IPS-18a (cell line): ENCODE measurements around the gene PAQR9.

Experiments used
- H3K27ac ChIP-seq: one replicate; pipeline ENCODE4 v1.5.1; 2013; ENCODE audit warnings: low read length
- H3K27me3 ChIP-seq: one replicate; pipeline ENCODE4 v1.6.1; 2013; ENCODE audit warnings: mild to moderate bottlenecking, low read length; ENCODE audit not compliant: control insufficient read depth, insufficient read depth
- H3K36me3 ChIP-seq: one replicate; pipeline ENCODE4 v1.6.1; 2013; ENCODE audit warnings: low read depth, low read length; ENCODE audit not compliant: control insufficient read depth
- H3K4me1 ChIP-seq: one replicate; pipeline ENCODE4 v1.6.1; 2013; ENCODE audit warnings: low read depth, low read length; ENCODE audit not compliant: control insufficient read depth
- H3K4me3 ChIP-seq: one replicate; pipeline ENCODE4 v1.5.1; 2013; ENCODE audit warnings: low read length
- H3K9ac ChIP-seq: one replicate; pipeline ENCODE4 v1.6.1; 2013; ENCODE audit warnings: mild to moderate bottlenecking, low read length, moderate library complexity
- H3K9me3 ChIP-seq: one replicate; pipeline ENCODE4 v1.6.1; 2013; ENCODE audit warnings: low read depth, low read length; ENCODE audit not compliant: control insufficient read depth

Gene PAQR9, protein sequence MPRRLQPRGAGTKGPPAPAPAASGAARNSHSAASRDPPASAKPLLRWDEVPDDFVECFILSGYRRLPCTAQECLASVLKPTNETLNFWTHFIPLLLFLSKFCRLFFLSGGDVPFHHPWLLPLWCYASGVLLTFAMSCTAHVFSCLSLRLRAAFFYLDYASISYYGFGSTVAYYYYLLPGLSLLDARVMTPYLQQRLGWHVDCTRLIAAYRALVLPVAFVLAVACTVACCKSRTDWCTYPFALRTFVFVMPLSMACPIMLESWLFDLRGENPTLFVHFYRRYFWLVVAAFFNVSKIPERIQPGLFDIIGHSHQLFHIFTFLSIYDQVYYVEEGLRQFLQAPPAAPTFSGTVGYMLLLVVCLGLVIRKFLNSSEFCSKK

DNA sequence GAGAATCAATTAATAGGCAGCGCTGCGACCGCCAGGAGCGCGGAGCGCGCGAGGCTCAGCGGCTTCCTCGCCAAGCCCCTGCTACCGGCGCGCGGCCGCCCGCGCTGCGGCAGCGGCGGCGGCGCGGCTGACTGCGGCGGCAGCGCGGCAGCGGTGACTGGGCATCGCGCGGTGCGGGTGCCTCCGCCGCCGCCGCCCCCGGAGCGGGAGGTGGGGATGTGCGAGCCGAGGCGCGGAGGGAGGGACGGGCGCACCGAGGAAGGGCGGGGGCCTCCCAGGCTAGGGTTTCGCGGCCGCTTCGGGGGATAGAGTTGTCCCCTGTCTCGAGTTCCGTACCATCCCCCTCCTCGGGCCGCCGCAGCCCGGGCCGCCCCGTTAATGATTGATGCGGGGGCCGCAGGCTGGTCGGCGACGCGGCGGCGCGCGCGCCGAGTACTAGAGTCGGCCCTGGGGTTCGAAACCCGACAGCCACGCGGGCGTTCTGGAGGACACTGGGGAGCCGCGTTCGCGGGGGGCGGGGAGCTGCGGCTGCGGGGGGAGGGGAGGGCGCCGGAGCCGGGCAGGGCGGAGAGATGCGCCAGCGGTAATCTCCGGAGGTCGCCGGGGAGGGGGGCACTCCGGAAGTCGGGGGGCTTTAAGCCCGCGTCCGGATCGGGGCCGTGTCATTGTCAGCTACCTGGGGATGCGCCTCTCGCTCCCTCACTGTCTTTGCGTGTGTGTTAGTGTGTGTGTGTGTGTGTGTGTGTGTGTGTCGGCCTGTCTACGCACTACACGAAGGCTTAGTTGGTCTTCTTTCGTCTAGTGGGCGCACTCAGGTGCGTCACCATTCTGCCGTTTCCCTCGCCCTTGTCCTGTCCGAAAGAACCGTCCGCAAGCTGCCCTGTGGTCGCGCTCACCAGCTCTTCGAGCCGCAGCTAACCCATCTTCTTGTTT is at the start of gene PAQR9:
Gene PAQR9 (minus strand): TSS at position 159 of the 933 bp plus-strand sequence. CDS start 338 bp downstream, outside the sequence.
- Histone ChIP-seq H3K4me1 (no peaks in the 10 kb centered on the region), H3K4me3 (peak within 1 kb of the TSS; percentile 60), H3K9ac (peak within 1 kb of the TSS; percentile 49), H3K27me3 (peaks cover 41% of the 10 kb centered on the region), H3K36me3 (no peaks in the 10 kb centered on the region), H3K9me3 (no peaks in the 10 kb centered on the region), H3K27ac (no peak within 1 kb of the TSS)

DNA sequence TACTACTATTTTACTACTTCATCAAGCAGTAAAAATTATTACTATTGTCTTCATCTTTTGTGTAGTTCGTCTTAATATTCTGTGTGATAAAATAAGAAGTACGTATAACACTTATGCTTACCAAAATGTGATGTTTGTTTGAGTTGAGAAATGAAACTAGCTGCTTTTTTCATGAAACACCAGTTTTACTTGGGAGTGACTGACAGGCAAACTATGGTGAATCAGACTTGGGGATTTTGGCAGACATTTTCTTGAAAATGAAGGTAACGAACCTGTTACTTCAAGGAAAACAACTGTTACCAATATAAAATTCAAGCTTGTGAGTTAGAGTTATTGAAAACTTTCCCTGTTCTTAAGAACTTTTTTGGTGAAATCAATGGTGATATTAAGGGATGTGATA is 48.2 kb upstream of the PAQR9 start:
- Histone ChIP-seq H3K27me3 (no peaks in the 10 kb centered on the region), H3K27ac (no peak overlapping the region), H3K9ac (no peak overlapping the region), H3K4me1 (no peaks in the 10 kb centered on the region), H3K9me3 (no peaks in the 10 kb centered on the region), H3K36me3 (peaks cover 41% of the 10 kb centered on the region), H3K4me3 (no peak overlapping the region)

DNA sequence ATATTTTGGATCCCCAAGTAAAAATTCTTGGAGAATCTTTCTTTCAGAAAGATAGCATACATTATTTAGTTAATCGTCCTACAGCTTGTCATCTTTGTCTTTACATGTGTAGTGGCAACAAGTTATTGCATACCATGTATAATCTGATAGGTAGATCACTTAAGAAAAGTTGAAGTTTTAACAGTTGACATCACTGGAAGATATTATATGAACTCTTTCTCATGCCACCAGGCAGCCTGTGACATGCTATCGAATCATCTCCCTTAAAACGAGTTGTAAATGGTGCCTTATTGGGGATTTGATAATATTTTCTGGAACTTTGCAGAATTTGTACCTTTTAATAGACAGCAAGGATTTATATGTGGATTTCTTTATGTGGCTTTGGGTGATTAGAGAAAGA is 46.5 kb upstream of the PAQR9 start:
- H3K27me3 ChIP-seq, result no peaks in the 10 kb centered on the region
- no peaks in the 10 kb centered on the region for H3K9me3 ChIP-seq
- H3K4me3 ChIP-seq, result no peak overlapping the region
- H3K27ac ChIP-seq, result no peak overlapping the region
- peaks cover 26% of the 10 kb centered on the region for H3K36me3 ChIP-seq
- no peak overlapping the region for H3K9ac ChIP-seq
- H3K4me1 ChIP-seq, result no peaks in the 10 kb centered on the region

DNA sequence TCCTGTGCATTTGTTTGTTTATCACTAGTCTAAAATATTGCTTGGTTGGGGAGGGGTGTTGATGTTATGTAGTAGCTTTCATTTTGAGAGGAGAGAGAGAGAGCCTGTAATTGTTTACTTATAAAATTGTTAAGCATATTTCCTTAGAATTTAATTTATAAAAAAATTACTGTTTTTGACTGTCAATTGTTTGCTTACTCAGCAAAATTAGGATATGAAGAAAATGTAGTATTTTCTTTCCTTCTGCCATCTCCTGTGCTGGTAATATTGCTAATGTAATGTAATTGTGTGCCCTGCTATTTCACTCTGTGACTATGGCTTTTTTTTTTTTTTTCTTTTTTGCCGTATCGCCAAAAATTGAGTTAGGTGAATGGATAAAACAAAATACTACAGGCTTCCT is 41.3 kb upstream of the PAQR9 start:
- no peaks in the 10 kb centered on the region for H3K36me3 ChIP-seq
- no peaks in the 10 kb centered on the region for H3K9me3 ChIP-seq
- no peak overlapping the region for H3K27ac ChIP-seq
- H3K9ac ChIP-seq, result no peak overlapping the region
- H3K27me3 ChIP-seq, result no peaks in the 10 kb centered on the region
- no peak overlapping the region for H3K4me3 ChIP-seq
- H3K4me1 ChIP-seq, result peaks cover 10% of the 10 kb centered on the region

DNA sequence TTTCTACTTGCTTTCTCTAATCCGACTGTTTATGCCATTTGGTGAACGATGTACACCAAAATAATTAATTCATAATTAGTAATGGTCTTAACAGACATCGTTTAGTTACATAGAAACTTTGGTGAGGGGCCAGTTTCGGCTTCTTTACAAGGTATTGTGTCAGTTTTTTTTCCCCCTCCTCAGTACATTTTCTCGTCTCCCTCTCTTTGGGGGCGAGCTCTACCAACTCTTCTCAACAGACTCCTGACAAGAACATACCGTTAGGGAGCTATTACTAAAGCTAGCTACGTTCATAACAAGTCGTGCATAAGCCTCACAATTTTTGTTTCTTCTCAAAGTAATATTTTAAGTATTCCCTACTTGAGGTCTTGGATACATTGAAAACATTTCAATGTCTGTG is 39.3 kb upstream of the PAQR9 start:
- no peaks in the 10 kb centered on the region for H3K27me3 ChIP-seq
- peak overlapping the region; percentile 85 for H3K4me3 ChIP-seq
- H3K36me3 ChIP-seq, result no peaks in the 10 kb centered on the region
- peaks cover 10% of the 10 kb centered on the region for H3K4me1 ChIP-seq
- H3K27ac ChIP-seq, result peak overlapping the region; percentile 91
- H3K9ac ChIP-seq, result peak overlapping the region; percentile 97
- no peaks in the 10 kb centered on the region for H3K9me3 ChIP-seq

DNA sequence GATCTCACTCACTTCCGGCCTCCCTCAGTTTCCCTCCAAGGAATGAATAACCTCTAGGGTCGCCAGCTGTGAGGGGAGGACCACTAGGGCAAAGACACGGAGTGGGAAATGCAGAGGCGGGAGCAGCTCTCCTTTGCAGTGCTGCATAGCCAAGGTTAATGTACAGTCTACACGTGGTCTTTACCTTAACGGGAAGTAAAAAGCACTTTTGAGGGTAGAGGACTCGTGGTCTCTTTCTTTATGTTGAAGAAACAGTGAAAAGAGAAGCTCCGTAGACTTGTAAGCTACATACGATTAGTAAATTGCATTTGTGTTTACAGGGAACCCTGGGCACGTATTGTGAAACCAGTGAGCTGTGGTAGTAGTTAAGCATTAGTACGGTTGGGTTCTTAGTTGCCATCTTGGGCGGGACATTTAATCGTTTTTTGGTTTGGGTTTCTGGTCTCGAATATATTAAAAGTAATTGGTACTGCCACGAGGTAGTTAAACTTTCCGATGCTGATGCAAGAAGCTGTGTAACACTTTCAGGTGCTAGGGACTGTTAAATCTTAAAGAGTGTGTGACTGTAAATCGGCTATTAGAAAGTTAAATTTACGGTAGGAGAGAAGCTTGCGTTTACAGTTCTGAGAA is 38.7 kb upstream of the PAQR9 start:
- Histone ChIP-seq H3K9ac (peak overlapping the region; percentile 97), H3K27me3 (no peaks in the 10 kb centered on the region), H3K27ac (peak overlapping the region; percentile 91), H3K36me3 (no peaks in the 10 kb centered on the region), H3K4me3 (peak overlapping the region; percentile 85), H3K4me1 (peaks cover 10% of the 10 kb centered on the region), H3K9me3 (no peaks in the 10 kb centered on the region)

DNA sequence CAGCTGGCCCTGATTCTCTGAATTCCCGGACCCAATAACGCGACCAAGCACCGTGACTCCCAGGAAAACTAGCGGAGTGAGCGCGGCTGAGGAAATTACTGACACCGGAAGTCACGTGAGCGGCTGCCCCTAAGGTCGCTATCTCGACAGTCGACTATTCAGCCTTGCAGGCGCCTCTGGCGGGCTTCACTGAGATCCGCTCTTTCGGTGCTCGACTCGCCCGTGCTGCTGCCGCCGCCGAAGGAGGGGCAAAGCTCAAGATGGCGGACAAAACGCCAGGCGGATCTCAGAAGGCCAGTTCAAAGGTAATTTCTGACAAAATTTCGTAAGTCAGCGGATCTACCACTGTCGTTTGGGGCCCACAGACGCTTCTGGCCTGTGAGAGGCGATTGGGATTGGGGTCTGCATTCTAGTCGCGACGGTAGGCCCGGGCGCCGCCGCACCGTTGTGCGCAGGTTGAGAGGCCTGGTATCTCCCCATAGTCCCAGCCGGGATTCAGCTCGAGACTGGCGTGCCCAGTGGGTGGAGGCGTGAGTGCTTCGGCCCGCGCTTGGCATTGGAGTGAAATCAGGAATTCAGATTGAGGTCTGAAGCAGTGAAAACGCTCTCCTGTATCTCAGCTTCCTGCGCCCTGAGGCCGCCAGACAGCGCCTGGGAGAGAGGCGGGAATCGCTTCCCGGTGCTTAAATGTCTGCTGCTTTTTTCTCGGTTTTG is 38.1 kb upstream of the PAQR9 start, which contains the start of gene U2SURP:
Gene U2SURP (plus strand): TSS at position 202 of the 714 bp plus-strand sequence. CDS start 59 bp downstream, at position 261.
- H3K27ac ChIP-seq, result peak within 1 kb of the TSS; percentile 91
- peak within 1 kb of the TSS; percentile 97 for H3K9ac ChIP-seq
- H3K4me3 ChIP-seq, result peak within 1 kb of the TSS; percentile 85
- H3K4me1 ChIP-seq, result peaks cover 10% of the 10 kb centered on the region
- no peaks in the 10 kb centered on the region for H3K27me3 ChIP-seq
- H3K36me3 ChIP-seq, result no peaks in the 10 kb centered on the region
- no peaks in the 10 kb centered on the region for H3K9me3 ChIP-seq

DNA sequence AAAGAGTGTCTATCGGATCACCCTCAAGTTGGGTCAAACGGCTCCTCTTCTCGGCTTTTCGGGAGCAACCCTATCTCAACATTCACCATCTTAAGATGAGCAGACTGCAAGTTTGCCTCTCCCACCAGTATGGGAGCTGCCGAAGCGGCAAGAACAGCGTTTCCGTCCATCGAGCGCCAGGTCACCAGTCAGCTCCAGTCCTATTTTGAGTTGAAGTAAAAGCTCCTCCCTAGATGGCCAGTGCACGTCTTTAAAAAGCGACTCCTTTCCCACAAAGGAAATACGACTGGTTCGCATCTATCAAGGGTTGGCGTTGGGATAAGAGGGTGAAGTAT is 37.5 kb upstream of the PAQR9 start:
- peak overlapping the region; percentile 85 for H3K4me3 ChIP-seq
- peak overlapping the region; percentile 88 for H3K27ac ChIP-seq
- H3K4me1 ChIP-seq, result peaks cover 10% of the 10 kb centered on the region
- H3K36me3 ChIP-seq, result no peaks in the 10 kb centered on the region
- no peaks in the 10 kb centered on the region for H3K9me3 ChIP-seq
- no peaks in the 10 kb centered on the region for H3K27me3 ChIP-seq
- H3K9ac ChIP-seq, result peak overlapping the region; percentile 97

DNA sequence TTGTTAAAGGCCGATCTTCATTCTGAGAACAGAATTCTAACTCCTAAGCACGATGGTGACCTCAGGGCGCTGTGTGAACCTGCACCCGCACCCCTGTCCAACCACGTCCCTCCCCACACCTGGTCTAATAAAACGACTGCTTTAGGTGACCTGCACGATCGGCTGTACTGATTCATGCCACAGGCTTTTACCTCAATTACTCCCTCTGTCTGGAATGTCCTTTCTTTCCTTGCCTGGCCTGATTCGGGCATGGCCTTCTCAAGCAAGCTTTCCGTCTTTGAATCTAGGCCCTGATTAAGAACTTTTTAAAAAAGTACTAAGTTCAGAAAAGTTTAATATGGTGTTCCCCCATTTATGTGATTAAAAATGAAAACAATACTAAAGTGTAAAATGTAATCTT is 37.1 kb upstream of the PAQR9 start:
- Histone ChIP-seq H3K4me3 (peak overlapping the region; percentile 85), H3K27me3 (no peaks in the 10 kb centered on the region), H3K9me3 (no peaks in the 10 kb centered on the region), H3K4me1 (peaks cover 10% of the 10 kb centered on the region), H3K36me3 (no peaks in the 10 kb centered on the region), H3K9ac (peak overlapping the region; percentile 97), H3K27ac (peak overlapping the region; percentile 88)

DNA sequence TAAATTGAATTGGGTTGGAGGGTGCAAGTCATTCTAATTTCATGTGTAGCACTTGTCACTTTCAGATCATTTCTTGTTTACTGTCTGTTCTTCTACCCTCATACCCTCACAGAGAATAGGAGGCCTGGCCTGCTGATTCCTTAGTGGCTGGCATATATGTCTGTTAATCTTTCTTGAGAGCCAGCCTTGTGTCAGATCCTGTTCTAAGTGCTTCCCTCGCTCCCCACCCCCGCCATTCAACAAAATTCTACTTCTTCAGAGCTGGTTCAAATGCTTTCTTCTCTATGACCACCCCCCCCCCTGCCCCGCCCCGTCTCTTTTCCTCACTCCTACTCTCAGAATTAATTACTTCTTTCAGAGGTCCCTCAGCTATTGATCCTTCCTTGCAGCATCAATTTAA is 36.4 kb upstream of the PAQR9 start:
- peaks cover 10% of the 10 kb centered on the region for H3K4me1 ChIP-seq
- H3K9me3 ChIP-seq, result no peaks in the 10 kb centered on the region
- peak overlapping the region; percentile 85 for H3K4me3 ChIP-seq
- no peaks in the 10 kb centered on the region for H3K27me3 ChIP-seq
- no peak overlapping the region for H3K9ac ChIP-seq
- no peaks in the 10 kb centered on the region for H3K36me3 ChIP-seq
- no peak overlapping the region for H3K27ac ChIP-seq

DNA sequence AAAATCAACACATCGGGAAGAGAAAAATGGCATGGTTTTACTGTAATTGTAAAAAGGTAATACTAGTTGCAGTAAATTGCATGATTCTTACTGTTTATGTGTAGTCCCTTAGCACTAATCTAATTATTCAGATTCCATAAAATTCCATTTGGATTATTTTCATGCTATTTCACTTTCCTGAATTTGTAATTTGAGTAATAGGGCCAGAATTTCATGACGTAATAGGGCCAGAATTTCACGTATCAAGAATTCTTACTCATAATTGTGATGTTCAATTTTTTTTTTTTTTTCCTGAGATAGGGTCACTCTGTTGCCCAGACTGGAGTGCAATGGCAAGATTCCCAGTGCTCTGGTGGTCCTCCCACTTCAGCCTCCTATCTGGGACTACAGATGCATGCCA is 35.0 kb upstream of the PAQR9 start:
- no peaks in the 10 kb centered on the region for H3K36me3 ChIP-seq
- H3K4me3 ChIP-seq, result no peak overlapping the region
- no peaks in the 10 kb centered on the region for H3K27me3 ChIP-seq
- H3K4me1 ChIP-seq, result peaks cover 10% of the 10 kb centered on the region
- H3K9me3 ChIP-seq, result no peaks in the 10 kb centered on the region
- H3K27ac ChIP-seq, result no peak overlapping the region
- H3K9ac ChIP-seq, result no peak overlapping the region
